T47D (cell line): ENCODE data around the gene IL24.
A peak's percentile ranks its signal among the peaks of the same experiment; 100 is the strongest.

Experiments
- DNase-seq, 2 experiments: peaks; one replicate each; pipeline versions ENCODE4 v3.0.0 to v3.0.0-alpha.2; 2011 to 2012; ENCODE audit warnings: low read depth in 1 of 2, low spot score in 1 of 2
- JUND ChIP-seq: IDR thresholded peaks from 2 replicates; pipeline ENCODE4 v1.6.1; 2012; ENCODE audit warnings: low read depth
- in situ Hi-C: cut with HindIII; loops from 2 replicates; pipeline ENCODE4 v1.10.0; 2016; ENCODE audit warnings: low sequenced_read_pairs, low pct_unique_long_range_greater_than_20kb

IL24 gene

DNA sequence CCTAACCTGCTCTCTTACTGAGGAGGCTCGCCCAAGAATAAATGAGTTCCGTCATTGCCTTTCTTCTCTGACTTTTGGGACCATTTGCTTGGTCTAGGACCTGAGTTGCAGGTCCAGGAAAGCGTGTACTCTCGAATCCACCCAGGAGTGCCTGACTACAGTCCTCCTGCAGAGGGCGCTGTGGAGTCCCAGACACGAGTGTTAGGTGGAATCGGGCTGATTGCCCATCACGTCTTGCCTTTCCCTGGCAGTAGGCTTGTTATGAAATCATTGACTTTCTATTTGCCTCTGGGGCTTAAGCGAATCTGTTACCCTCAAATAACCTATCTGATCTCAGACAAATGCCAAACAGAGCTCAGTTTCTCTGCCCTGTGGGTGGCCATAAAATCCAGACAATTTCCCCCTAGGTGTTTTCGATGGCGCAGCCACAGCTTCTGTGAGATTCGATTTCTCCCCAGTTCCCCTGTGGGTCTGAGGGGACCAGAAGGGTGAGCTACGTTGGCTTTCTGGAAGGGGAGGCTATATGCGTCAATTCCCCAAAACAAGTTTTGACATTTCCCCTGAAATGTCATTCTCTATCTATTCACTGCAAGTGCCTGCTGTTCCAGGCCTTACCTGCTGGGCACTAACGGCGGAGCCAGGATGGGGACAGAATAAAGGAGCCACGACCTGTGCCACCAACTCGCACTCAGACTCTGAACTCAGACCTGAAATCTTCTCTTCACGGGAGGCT, 32.1 kb upstream of the IL24 start, which contains the start of gene IL20:
IL20 (plus strand) TSS at position 685 of the 733 bp plus-strand sequence. CDS start 230 bp downstream, outside the sequence.
- TF ChIP-seq JUND = no peak
- in situ Hi-C loops = no loop called here
- DNase-seq = peak; percentile 26 to 92

DNA sequence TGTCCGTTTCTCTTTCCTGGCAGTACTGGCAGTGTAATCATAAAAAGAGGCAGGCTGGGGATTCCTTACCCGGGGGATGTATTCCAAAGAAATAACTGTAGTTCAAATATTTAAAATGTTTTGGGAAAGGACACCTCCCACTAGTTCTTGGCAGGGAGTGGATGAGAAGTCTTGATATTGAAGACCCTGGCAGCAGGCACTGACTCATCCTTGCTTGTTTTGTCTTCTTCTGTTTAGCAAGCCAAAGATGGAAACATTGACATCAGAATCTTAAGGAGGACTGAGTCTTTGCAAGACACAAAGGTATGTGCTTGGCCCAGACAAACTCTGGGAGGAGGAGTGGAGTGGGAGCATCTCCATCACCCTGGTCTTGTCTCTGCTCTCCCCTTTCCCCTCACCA, 31.2 kb upstream of the IL24 start:
- DNase-seq = no peak
- in situ Hi-C loops = no loop called here
- no peak for TF ChIP-seq JUND

- in situ Hi-C loops = no loop called here
- DNase-seq = no peak
- no peak for TF ChIP-seq JUND
These were observed 30.0 kb upstream of the IL24 start for GRCh38 chr1:206867239-206867638.

GRCh38 chr1:206867716-206868115, 29.5 kb upstream of the IL24 start:
- DNase-seq = no peak
- in situ Hi-C loops = no loop called here
- no peak for TF ChIP-seq JUND

- no peak for DNase-seq
- in situ Hi-C loops = no loop called here
- TF ChIP-seq JUND = no peak
These were observed 29.0 kb upstream of the IL24 start for GRCh38 chr1:206868264-206868663.

DNA sequence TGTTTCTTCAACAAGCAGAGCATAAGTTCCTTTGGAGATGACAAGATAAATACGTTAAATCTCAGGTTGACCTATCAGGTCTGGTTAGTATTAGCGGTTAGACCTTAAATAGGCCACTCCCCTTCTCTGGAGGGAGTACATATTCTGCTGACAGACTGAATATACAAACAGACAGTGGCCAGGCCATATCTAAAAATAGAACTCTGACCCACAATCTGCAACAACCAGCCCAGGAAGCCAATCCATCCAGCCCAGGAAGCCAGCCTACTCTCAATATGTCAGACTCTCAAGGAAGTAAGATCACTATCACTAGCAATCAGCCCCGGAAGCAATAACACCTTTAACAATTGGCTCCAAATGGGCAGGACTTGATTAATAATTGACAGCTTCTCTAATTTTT, 25.1 kb upstream of the IL24 start:
- in situ Hi-C loops = no loop called here
- TF ChIP-seq JUND = no peak
- no peak for DNase-seq

DNA sequence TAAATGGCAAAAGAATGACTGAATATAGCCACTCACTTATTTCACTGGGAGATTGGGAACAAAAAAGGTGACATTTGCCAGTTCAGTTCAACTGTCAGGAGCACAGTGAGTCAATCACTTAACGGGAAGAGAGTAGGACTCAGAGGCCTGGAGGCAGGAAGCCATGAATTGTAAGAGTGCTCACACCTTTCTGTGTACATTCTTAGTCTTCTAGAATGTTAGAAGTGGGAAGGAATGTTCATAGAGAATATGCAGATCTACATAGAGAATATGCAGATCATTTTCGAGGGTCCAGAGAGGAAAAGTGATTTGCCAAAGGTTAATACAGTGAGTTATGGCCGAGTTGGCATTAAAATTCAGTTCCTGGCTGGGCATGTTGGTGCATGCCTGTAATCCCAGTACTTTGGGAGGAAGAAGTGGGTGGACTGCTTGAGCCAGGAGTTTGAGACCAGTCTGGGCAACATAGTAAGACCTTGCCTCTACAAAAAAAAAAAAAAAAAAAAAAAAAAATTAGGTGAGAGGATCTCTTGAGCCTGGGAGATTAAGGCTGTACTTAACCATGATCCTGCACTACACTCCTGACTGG, 23.5 kb upstream of the IL24 start:
- in situ Hi-C loops = no loop called here
- TF ChIP-seq JUND = no peak
- no peak for DNase-seq

DNA sequence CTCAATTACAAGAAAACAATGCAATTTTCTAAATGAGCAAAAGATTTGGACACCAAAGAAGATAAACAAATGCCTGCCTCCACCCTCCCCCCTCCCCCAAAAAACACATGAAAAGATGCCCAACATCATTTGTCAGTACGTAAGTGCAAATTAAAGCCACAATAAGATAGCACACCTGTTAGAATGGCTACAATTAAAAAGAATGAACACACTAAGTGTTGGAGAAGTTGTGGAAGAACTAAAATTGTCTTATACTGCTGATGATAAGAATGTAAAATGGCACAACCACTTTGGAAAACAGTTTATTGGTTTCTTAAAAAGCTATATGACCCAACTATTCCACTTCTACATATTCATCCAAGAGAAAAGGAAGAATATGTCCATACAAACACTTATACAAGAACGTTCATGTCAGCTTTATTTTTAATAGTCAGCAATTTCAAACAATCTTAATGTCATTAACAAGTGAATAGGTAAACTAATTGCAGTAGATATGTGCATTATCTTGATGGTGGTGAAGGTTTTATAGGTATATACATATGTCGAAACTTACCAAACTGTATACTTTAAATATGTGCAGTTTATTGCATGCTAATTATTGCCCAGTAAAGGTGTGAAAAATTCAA, 21.4 kb upstream of the IL24 start:
- in situ Hi-C loops = no loop called here
- TF ChIP-seq JUND = no peak
- DNase-seq = no peak

GRCh38 chr1:206878456-206878855, 18.8 kb upstream of the IL24 start:
- in situ Hi-C loops = no loop called here
- no peak for TF ChIP-seq JUND
- no peak for DNase-seq

GRCh38 chr1:206880314-206880713, 16.9 kb upstream of the IL24 start:
- in situ Hi-C loops = no loop called here
- no peak for TF ChIP-seq JUND
- no peak for DNase-seq

- in situ Hi-C loops = no loop called here
- DNase-seq = no peak
- no peak for TF ChIP-seq JUND
These were observed 14.7 kb upstream of the IL24 start for GRCh38 chr1:206882555-206882954.

- in situ Hi-C loops = no loop called here
- DNase-seq = no peak
- no peak for TF ChIP-seq JUND
These were observed 14.1 kb upstream of the IL24 start for GRCh38 chr1:206883160-206883559.

- TF ChIP-seq JUND = no peak
- in situ Hi-C loops = no loop called here
- no peak for DNase-seq
These were observed 13.4 kb upstream of the IL24 start for GRCh38 chr1:206883876-206884275.
